MM.1S (cell line): ENCODE results near the gene CISH.

Source experiments
- DNase-seq: peaks from one replicate; pipeline ENCODE4 v3.0.0-alpha.2; 2015
- H2AFZ ChIP-seq: fragments of 300-600 bp; sonication (generic); 2 replicates; pipeline ENCODE4 v1.6.0; 2016; ENCODE audit warnings: antibody characterized with exemption, low read length
- H3F3A ChIP-seq: fragments of 300-600 bp; sonication (generic); 2 replicates; pipeline ENCODE4 v1.6.1; 2016; ENCODE audit warnings: mild to moderate bottlenecking, antibody characterized with exemption, low read length, moderate library complexity, mixed read lengths; ENCODE audit not compliant: insufficient read depth
- H3K27ac ChIP-seq: fragments of 300-600 bp; sonication (generic); 2 replicates; pipeline ENCODE4 v1.5.1; 2016; ENCODE audit warnings: mild to moderate bottlenecking, low read length
- H3K27me3 ChIP-seq: fragments of 300-600 bp; sonication (generic); replicated peaks from 2 replicates; pipeline ENCODE4 v1.6.0; 2016; ENCODE audit warnings: low read length; ENCODE audit not compliant: insufficient read depth
- H3K36me3 ChIP-seq: fragments of 300-600 bp; sonication (generic); replicated peaks from 2 replicates; pipeline ENCODE4 v1.6.1; 2016; ENCODE audit warnings: mild to moderate bottlenecking, low read length, mixed read lengths; ENCODE audit not compliant: insufficient read depth
- H3K4me1 ChIP-seq: fragments of 300-600 bp; sonication (generic); 2 replicates; pipeline ENCODE4 v1.6.1; 2016; ENCODE audit warnings: low read length, mixed read lengths
- H3K4me2 ChIP-seq: fragments of 300-600 bp; sonication (generic); 2 replicates; pipeline ENCODE4 v1.6.0; 2016; ENCODE audit warnings: low read depth, low read length
- H3K4me3 ChIP-seq: fragments of 300-600 bp; sonication (generic); 2 replicates; pipeline ENCODE4 v1.5.1; 2016; ENCODE audit warnings: low read length, mixed read lengths
- H3K79me2 ChIP-seq: fragments of 300-600 bp; sonication (generic); 2 replicates; pipeline ENCODE4 v1.6.1; 2016; ENCODE audit warnings: mixed run types, low read length, mixed read lengths
- H3K9ac ChIP-seq: fragments of 300-600 bp; sonication (generic); 2 replicates; pipeline ENCODE4 v1.6.1; 2016; ENCODE audit warnings: low read length, mixed read lengths
- H3K9me2 ChIP-seq: fragments of 300-600 bp; sonication (generic); replicated peaks from 2 replicates; pipeline ENCODE4 v1.6.1; 2016; ENCODE audit warnings: mild to moderate bottlenecking, low read length, mixed read lengths; ENCODE audit not compliant: insufficient read depth
- H3K9me3 ChIP-seq: fragments of 300-600 bp; sonication (generic); replicated peaks from 2 replicates; pipeline ENCODE4 v1.6.1; 2016; ENCODE audit warnings: mild to moderate bottlenecking, low read length, mixed read lengths; ENCODE audit not compliant: insufficient read depth
- H4K20me1 ChIP-seq: fragments of 300-600 bp; sonication (generic); 2 replicates; pipeline ENCODE4 v1.6.1; 2016; ENCODE audit warnings: mild to moderate bottlenecking, low read length, moderate library complexity, mixed read lengths; ENCODE audit not compliant: insufficient read depth
- EZH2 ChIP-seq: fragments of 300-600 bp; sonication (generic); optimal IDR thresholded peaks from 2 replicates; pipeline ENCODE3; 2017; ENCODE audit warnings: low read depth, mild to moderate bottlenecking, antibody characterized with exemption, low read length, mixed read lengths
- EZH2phosphoT487 ChIP-seq: fragments of 300-600 bp; sonication (generic); IDR thresholded peaks from 2 replicates; pipeline ENCODE4 v1.6.1; 2018; ENCODE audit warnings: antibody characterized with exemption, low read length
- TF ChIP-seq, protein P1 (sequence below): fragments of 300-600 bp; sonication (generic); IDR thresholded peaks from 2 replicates; pipeline ENCODE4 v1.5.1; 2016; ENCODE audit warnings: antibody characterized with exemption, low read length, mixed read lengths

CISH gene

DNA sequence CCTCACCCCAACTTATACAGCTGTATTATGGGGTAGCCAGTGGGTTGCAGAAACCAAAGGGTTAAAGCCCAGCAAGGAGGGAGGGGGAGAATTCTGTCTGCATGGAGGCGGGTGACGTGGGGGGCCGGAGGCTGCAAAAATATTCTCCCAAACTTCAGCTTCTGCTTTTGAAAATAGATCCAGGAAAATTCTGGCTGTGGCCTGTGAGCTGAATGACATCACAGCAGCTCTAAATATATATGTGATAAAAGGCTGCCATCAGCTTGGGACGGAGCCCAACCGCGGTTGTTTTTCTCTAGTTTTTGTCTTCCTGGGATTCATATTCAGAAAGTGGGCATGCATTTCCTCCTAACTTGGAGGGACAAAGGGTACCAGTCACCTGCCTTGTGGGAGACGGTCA is 33.0 kb upstream of the CISH start:
- no peak for DNase-seq
- Histone ChIP-seq H3K27me3 (no peaks in the 10 kb centered on the region), H3K9me3 (no peaks in the 10 kb centered on the region), H3K9ac (no peak overlapping the region), H4K20me1 (no peaks in the 10 kb centered on the region), H3K9me2 (no peaks in the 10 kb centered on the region), H3K4me1 (no peaks in the 10 kb centered on the region), H3K27ac (no peak overlapping the region), H3K4me2 (no peak overlapping the region), H3K4me3 (no peak overlapping the region), H2AFZ (no peak overlapping the region), H3K36me3 (no peaks in the 10 kb centered on the region), H3K79me2 (no peaks in the 10 kb centered on the region), H3F3A (no peaks in the 10 kb centered on the region)
- TF ChIP-seq EZH2 (no peak), EZH2phosphoT487 (no peak)
- TF ChIP-seq, protein P1, sequence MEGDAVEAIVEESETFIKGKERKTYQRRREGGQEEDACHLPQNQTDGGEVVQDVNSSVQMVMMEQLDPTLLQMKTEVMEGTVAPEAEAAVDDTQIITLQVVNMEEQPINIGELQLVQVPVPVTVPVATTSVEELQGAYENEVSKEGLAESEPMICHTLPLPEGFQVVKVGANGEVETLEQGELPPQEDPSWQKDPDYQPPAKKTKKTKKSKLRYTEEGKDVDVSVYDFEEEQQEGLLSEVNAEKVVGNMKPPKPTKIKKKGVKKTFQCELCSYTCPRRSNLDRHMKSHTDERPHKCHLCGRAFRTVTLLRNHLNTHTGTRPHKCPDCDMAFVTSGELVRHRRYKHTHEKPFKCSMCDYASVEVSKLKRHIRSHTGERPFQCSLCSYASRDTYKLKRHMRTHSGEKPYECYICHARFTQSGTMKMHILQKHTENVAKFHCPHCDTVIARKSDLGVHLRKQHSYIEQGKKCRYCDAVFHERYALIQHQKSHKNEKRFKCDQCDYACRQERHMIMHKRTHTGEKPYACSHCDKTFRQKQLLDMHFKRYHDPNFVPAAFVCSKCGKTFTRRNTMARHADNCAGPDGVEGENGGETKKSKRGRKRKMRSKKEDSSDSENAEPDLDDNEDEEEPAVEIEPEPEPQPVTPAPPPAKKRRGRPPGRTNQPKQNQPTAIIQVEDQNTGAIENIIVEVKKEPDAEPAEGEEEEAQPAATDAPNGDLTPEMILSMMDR: no peak

DNA sequence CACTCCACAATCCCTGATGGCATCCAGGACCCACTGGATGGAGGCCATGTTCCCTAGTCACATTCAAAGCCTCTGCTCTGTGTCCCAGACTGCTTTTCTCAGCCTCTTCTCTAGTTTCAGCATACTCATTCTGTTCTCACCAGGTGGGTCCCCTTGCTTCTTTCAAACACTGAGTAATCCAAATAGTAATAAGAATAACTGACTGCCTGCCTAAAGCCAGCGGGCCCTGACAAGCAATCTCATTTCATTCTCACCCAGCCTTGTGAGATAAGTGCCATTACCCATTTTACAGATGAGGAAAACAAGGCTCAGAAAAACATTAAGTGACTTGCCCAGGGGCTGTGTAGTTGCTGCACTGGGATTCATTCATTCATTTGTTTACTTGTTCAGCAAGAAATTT is 30.8 kb upstream of the CISH start:
- TF ChIP-seq EZH2: no peak
- TF ChIP-seq, protein P1: no peak
- no peak for TF ChIP-seq EZH2phosphoT487
- Histone ChIP-seq H3K27me3 (no peaks in the 10 kb centered on the region), H3K36me3 (no peaks in the 10 kb centered on the region), H4K20me1 (no peaks in the 10 kb centered on the region), H3K79me2 (no peaks in the 10 kb centered on the region), H3K27ac (no peak overlapping the region), H2AFZ (no peak overlapping the region), H3F3A (no peaks in the 10 kb centered on the region), H3K9me2 (no peaks in the 10 kb centered on the region), H3K9ac (no peak overlapping the region), H3K4me3 (no peak overlapping the region), H3K4me1 (no peaks in the 10 kb centered on the region), H3K9me3 (no peaks in the 10 kb centered on the region), H3K4me2 (no peak overlapping the region)
- DNase-seq: no peak

DNA sequence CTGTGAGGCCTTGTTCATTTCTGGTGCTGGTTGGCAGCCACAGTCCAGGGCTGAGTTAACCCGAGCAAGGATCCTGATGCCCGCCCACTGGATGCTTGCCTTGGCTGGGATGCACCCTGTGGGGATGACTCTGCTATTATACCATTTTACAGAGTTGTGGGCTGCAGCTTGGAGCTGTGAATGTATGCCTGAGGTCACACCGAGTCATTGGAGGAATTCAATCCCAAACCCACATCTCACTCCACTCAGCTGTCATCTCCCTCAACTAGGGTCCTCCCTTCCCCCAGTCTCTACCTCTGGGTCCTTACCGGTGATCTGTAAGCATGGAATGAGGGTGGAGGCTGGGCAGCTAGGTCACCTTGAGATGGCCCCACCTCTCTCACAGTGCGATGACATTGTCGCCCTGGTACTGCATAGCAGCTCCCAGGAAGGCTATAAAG is 27.5 kb upstream of the CISH start:
- H3K4me2 ChIP-seq: no peak overlapping the region
- H3K9me3 ChIP-seq: no peaks in the 10 kb centered on the region
- no peaks in the 10 kb centered on the region for H3K79me2 ChIP-seq
- no peaks in the 10 kb centered on the region for H3F3A ChIP-seq
- no peaks in the 10 kb centered on the region for H3K9me2 ChIP-seq
- no peaks in the 10 kb centered on the region for H3K4me1 ChIP-seq
- H3K4me3 ChIP-seq: no peak overlapping the region
- H3K27ac ChIP-seq: no peak overlapping the region
- H3K27me3 ChIP-seq: no peaks in the 10 kb centered on the region
- H3K36me3 ChIP-seq: no peaks in the 10 kb centered on the region
- no peak for DNase-seq
- TF ChIP-seq EZH2 (no peak), EZH2phosphoT487 (no peak)
- TF ChIP-seq, protein P1: no peak
- no peak overlapping the region for H3K9ac ChIP-seq
- H2AFZ ChIP-seq: no peak overlapping the region
- no peaks in the 10 kb centered on the region for H4K20me1 ChIP-seq
